Left ventricle myocardium inferior (tissue), 1 donor: ENCODE data around the gene FBLN2. TPM values are rescaled to one million over a fixed set of nuclear protein-coding genes. Genes with fewer than 3 reads are reported as not detected.

ENCODE experiments used
- DNase-seq: peaks from one replicate; pipeline ENCODE4 v3.0.0-alpha.2; 2020
- H3K27ac ChIP-seq: fragments of 200-600 bp; replicated peaks from 2 replicates; pipeline ENCODE4 v1.8.0; 2021
- H3K27me3 ChIP-seq: fragments of 200-600 bp; 2 replicates; pipeline ENCODE4 v1.8.0; 2021; ENCODE audit warnings: low read depth
- H3K36me3 ChIP-seq: fragments of 200-600 bp; 2 replicates; pipeline ENCODE4 v1.8.0; 2021
- H3K4me1 ChIP-seq: fragments of 200-600 bp; 2 replicates; pipeline ENCODE4 v1.8.0; 2021
- H3K4me3 ChIP-seq: fragments of 200-600 bp; 2 replicates; pipeline ENCODE4 v1.8.0; 2021; ENCODE audit warnings: mild to moderate bottlenecking, moderate library complexity
- H3K9me3 ChIP-seq: fragments of 200-600 bp; replicated peaks from 2 replicates; pipeline ENCODE4 v1.8.0; 2021
- CTCF ChIP-seq: fragments of 200-600 bp; IDR thresholded peaks from 2 replicates; pipeline ENCODE4 v1.8.0; 2021; ENCODE audit warnings: antibody characterized with exemption, mild to moderate bottlenecking, borderline replicate concordance
- intact Hi-C: fragments of 100-400 bp; cut with micrococcal nuclease; formaldehyde crosslinking; loops from one replicate; pipeline ENCODE4 v1.11.0; 2022
- total RNA-seq: library from RNA; stranded (reverse); fragmentation: NEBNext Ultra II Directional; extraction: Animal tissue kit (Norgen Biotek cat#: 25700); gene quantifications from one replicate; pipeline ENCODE4 v1.2.1, GENCODE V29; 2021
- donor health status: DM: no; HTN: yes; CAD: no; lungs with severe emphysema.

Gene FBLN2
- total RNA-seq, 1 donor from 2014 or later, result 56.7 TPM

GRCh38 chr3:13553686-13554085, 4.8 kb downstream of the FBLN2 start:
- TF ChIP-seq CTCF, result no peak
- H3K4me3 ChIP-seq, result peak overlapping the region; percentile 67
- H3K4me1 ChIP-seq, result peaks cover 56% of the 10 kb centered on the region
- no peaks in the 10 kb centered on the region for H3K9me3 ChIP-seq
- H3K36me3 ChIP-seq, result no peaks in the 10 kb centered on the region
- peaks cover 68% of the 10 kb centered on the region for H3K27me3 ChIP-seq
- no peak for DNase-seq
- peak overlapping the region; percentile 52 for H3K27ac ChIP-seq
- intact Hi-C loops, result no loop called here

GRCh38 chr3:13555753-13556152, 6.8 kb downstream of the FBLN2 start:
- Histone ChIP-seq H3K27me3 (peaks cover 47% of the 10 kb centered on the region), H3K36me3 (no peaks in the 10 kb centered on the region), H3K4me3 (no peak overlapping the region), H3K4me1 (peaks cover 63% of the 10 kb centered on the region), H3K27ac (peak overlapping the region; percentile 46), H3K9me3 (no peaks in the 10 kb centered on the region)
- TF ChIP-seq CTCF, result no peak
- DNase-seq, result no peak
- intact Hi-C loops, result no loop called here

- no peak for DNase-seq
Measured at GRCh38 chr3:13556207-13556606, 7.3 kb downstream of the FBLN2 start.

GRCh38 chr3:13556917-13557316, 8.0 kb downstream of the FBLN2 start:
- Histone ChIP-seq H3K9me3 (no peaks in the 10 kb centered on the region), H3K4me3 (no peak overlapping the region), H3K4me1 (peaks cover 64% of the 10 kb centered on the region), H3K27ac (peak overlapping the region; percentile 46), H3K27me3 (peaks cover 44% of the 10 kb centered on the region), H3K36me3 (no peaks in the 10 kb centered on the region)
- intact Hi-C loops, result no loop called here
- TF ChIP-seq CTCF, result no peak
- no peak for DNase-seq

More at GRCh38 chr3:13556207-13556606, 7.3 kb downstream of the FBLN2 start:
- intact Hi-C loops, result no loop called here
- Histone ChIP-seq H3K36me3 (no peaks in the 10 kb centered on the region), H3K4me1 (peaks cover 64% of the 10 kb centered on the region), H3K27me3 (peaks cover 45% of the 10 kb centered on the region), H3K9me3 (no peaks in the 10 kb centered on the region), H3K27ac (peak overlapping the region; percentile 46), H3K4me3 (no peak overlapping the region)
- TF ChIP-seq CTCF, result no peak

- no peaks in the 10 kb centered on the region for H3K36me3 ChIP-seq
- intact Hi-C loops, result no loop called here
- H3K27me3 ChIP-seq, result peaks cover 41% of the 10 kb centered on the region
- no peak for TF ChIP-seq CTCF
- H3K27ac ChIP-seq, result peak overlapping the region; percentile 46
- no peak overlapping the region for H3K4me3 ChIP-seq
- peaks cover 64% of the 10 kb centered on the region for H3K4me1 ChIP-seq
- no peak for DNase-seq
- no peaks in the 10 kb centered on the region for H3K9me3 ChIP-seq
Measured at GRCh38 chr3:13557417-13557816, 8.5 kb downstream of the FBLN2 start.

- DNase-seq, result no peak
Measured at GRCh38 chr3:13557926-13558325, 9.0 kb downstream of the FBLN2 start.

More at GRCh38 chr3:13557926-13558325, 9.0 kb downstream of the FBLN2 start:
- Histone ChIP-seq H3K4me3 (no peak overlapping the region), H3K27me3 (peaks cover 36% of the 10 kb centered on the region), H3K36me3 (no peaks in the 10 kb centered on the region), H3K9me3 (no peaks in the 10 kb centered on the region), H3K4me1 (peaks cover 63% of the 10 kb centered on the region), H3K27ac (no peak overlapping the region)
- intact Hi-C loops, result no loop called here
- no peak for TF ChIP-seq CTCF
